ENCODE results near the gene PGLYRP3. TPM values are rescaled to one million over a fixed set of nuclear protein-coding genes. Genes with fewer than 3 reads are reported as not detected.

Gene PGLYRP3
- total RNA-seq, 2 experiments from 2014 or later, result not detected

GRCh38 chr1:153292740-153293479 is 19.8 kb downstream of the PGLYRP3 start:
- Mint-ChIP-seq H3K4me3 (no peak overlapping the region), H3K27me3 (peaks cover 3% of the 10 kb centered on the region), H3K36me3 (ENCODE audit: low read depth) (no peaks in the 10 kb centered on the region), H3K4me1 (peaks cover 37% of the 10 kb centered on the region), H3K27ac (peak overlapping the region; percentile 13), H3K9me3 (no peaks in the 10 kb centered on the region)
- ChIA-PET CTCF (no interaction called here), POLR2A (no interaction called here)
- no peak for DNase-seq

- Mint-ChIP-seq H3K27me3 (peaks cover 3% of the 10 kb centered on the region), H3K4me1 (peaks cover 37% of the 10 kb centered on the region), H3K4me3 (no peak overlapping the region), H3K27ac (no peak overlapping the region), H3K9me3 (no peaks in the 10 kb centered on the region), H3K36me3 (ENCODE audit: low read depth) (no peaks in the 10 kb centered on the region)
- ChIA-PET CTCF (interaction anchor here (0.9 kb wide), 1 partner anchor 11 kb away, joined by 4 read pairs; no protein-coding TSS in a partner anchor), POLR2A (no interaction called here)
- DNase-seq, result no peak
These were observed 20.6 kb downstream of the PGLYRP3 start for GRCh38 chr1:153292185-153292584.

GRCh38 chr1:153291514-153291913 is 21.2 kb downstream of the PGLYRP3 start:
- Mint-ChIP-seq H3K36me3 (ENCODE audit: low read depth) (no peaks in the 10 kb centered on the region), H3K4me3 (no peak overlapping the region), H3K27me3 (peaks cover 3% of the 10 kb centered on the region), H3K9me3 (no peaks in the 10 kb centered on the region), H3K27ac (no peak overlapping the region), H3K4me1 (peaks cover 37% of the 10 kb centered on the region)
- POLR2A ChIA-PET, result no interaction called here
- CTCF ChIA-PET, result interaction anchor here (0.9 to 1.0 kb wide), 2 partner anchors 10 to 11 kb away, joined by 4 to 5 read pairs; no protein-coding TSS in a partner anchor
- DNase-seq, result no peak

- Mint-ChIP-seq H3K36me3 (ENCODE audit: low read depth) (no peaks in the 10 kb centered on the region), H3K27ac (no peak overlapping the region), H3K4me3 (no peak overlapping the region), H3K27me3 (peaks cover 3% of the 10 kb centered on the region), H3K9me3 (no peaks in the 10 kb centered on the region), H3K4me1 (peaks cover 27% of the 10 kb centered on the region)
- ChIA-PET CTCF (interaction anchor here (0.8 to 2.0 kb wide), 10 partner anchors 8 to 260 kb away, joined by 3 to 6 read pairs (median 4); no protein-coding TSS in a partner anchor), POLR2A (no interaction called here)
- peak; percentile 27 for DNase-seq
These were observed 24.0 kb downstream of the PGLYRP3 start for GRCh38 chr1:153288634-153289275.

GRCh38 chr1:153277852-153278251 is 34.9 kb downstream of the PGLYRP3 start:
- H3K27me3 Mint-ChIP-seq, result peaks cover 23% of the 10 kb centered on the region
- POLR2A ChIA-PET, result no interaction called here
- no peaks in the 10 kb centered on the region for H3K4me1 Mint-ChIP-seq
- no peak overlapping the region for H3K27ac Mint-ChIP-seq
- peak; percentile 46 for DNase-seq
- no peaks in the 10 kb centered on the region for H3K9me3 Mint-ChIP-seq
- CTCF ChIA-PET, result no interaction called here
- H3K36me3 Mint-ChIP-seq (ENCODE audit: low read depth), result no peaks in the 10 kb centered on the region
- H3K4me3 Mint-ChIP-seq, result no peak overlapping the region

GRCh38 chr1:153272186-153272585 is 40.6 kb downstream of the PGLYRP3 start:
- Mint-ChIP-seq H3K4me3 (no peak overlapping the region), H3K9me3 (no peaks in the 10 kb centered on the region), H3K36me3 (ENCODE audit: low read depth) (no peaks in the 10 kb centered on the region), H3K27ac (no peak overlapping the region), H3K27me3 (peaks cover 30% of the 10 kb centered on the region), H3K4me1 (no peaks in the 10 kb centered on the region)
- POLR2A ChIA-PET, result no interaction called here
- no peak for DNase-seq
- CTCF ChIA-PET, result no interaction called here

- Mint-ChIP-seq H3K27ac (no peak overlapping the region), H3K4me1 (no peaks in the 10 kb centered on the region), H3K27me3 (peaks cover 33% of the 10 kb centered on the region), H3K9me3 (no peaks in the 10 kb centered on the region), H3K4me3 (no peak overlapping the region), H3K36me3 (ENCODE audit: low read depth) (no peaks in the 10 kb centered on the region)
- ChIA-PET POLR2A (no interaction called here), CTCF (no interaction called here)
- no peak for DNase-seq
These were observed 41.0 kb downstream of the PGLYRP3 start for GRCh38 chr1:153271711-153272110.

GRCh38 chr1:153265457-153265856 is 47.3 kb downstream of the PGLYRP3 start:
- no peak overlapping the region for H3K27ac Mint-ChIP-seq
- no peaks in the 10 kb centered on the region for H3K36me3 Mint-ChIP-seq (ENCODE audit: low read depth)
- no peaks in the 10 kb centered on the region for H3K9me3 Mint-ChIP-seq
- ChIA-PET POLR2A (no interaction called here), CTCF (no interaction called here)
- H3K4me3 Mint-ChIP-seq, result no peak overlapping the region
- peaks cover 18% of the 10 kb centered on the region for H3K4me1 Mint-ChIP-seq
- H3K27me3 Mint-ChIP-seq, result peaks cover 77% of the 10 kb centered on the region
- DNase-seq, result no peak

- Mint-ChIP-seq H3K27ac (no peak overlapping the region), H3K9me3 (no peaks in the 10 kb centered on the region), H3K4me3 (no peak overlapping the region), H3K27me3 (peaks cover 76% of the 10 kb centered on the region), H3K36me3 (ENCODE audit: low read depth) (no peaks in the 10 kb centered on the region), H3K4me1 (peaks cover 22% of the 10 kb centered on the region)
- CTCF ChIA-PET, result no interaction called here
- POLR2A ChIA-PET, result no interaction called here
- DNase-seq, result no peak
These were observed 50.1 kb downstream of the PGLYRP3 start for GRCh38 chr1:153262462-153263157.

- H3K4me1 Mint-ChIP-seq, result peaks cover 22% of the 10 kb centered on the region
- no peak overlapping the region for H3K27ac Mint-ChIP-seq
- H3K27me3 Mint-ChIP-seq, result peaks cover 72% of the 10 kb centered on the region
- no peaks in the 10 kb centered on the region for H3K9me3 Mint-ChIP-seq
- H3K4me3 Mint-ChIP-seq, result peak overlapping the region; percentile 6
- ChIA-PET CTCF (no interaction called here), POLR2A (no interaction called here)
- DNase-seq, result no peak
- H3K36me3 Mint-ChIP-seq (ENCODE audit: low read depth), result no peaks in the 10 kb centered on the region
These were observed 50.7 kb downstream of the PGLYRP3 start for GRCh38 chr1:153262070-153262366.

GRCh38 chr1:153261281-153262069 is 51.3 kb downstream of the PGLYRP3 start:
- Mint-ChIP-seq H3K9me3 (no peaks in the 10 kb centered on the region), H3K4me3 (peak overlapping the region; percentile 6)

GRCh38 chr1:153260585-153261280 is 52.0 kb downstream of the PGLYRP3 start:
- H3K27me3 Mint-ChIP-seq, result peaks cover 61% of the 10 kb centered on the region
- peak overlapping the region; percentile 15 for H3K4me3 Mint-ChIP-seq
- ChIA-PET POLR2A (no interaction called here), CTCF (no interaction called here)
- H3K9me3 Mint-ChIP-seq, result no peaks in the 10 kb centered on the region
- H3K27ac Mint-ChIP-seq, result no peak overlapping the region
- no peaks in the 10 kb centered on the region for H3K36me3 Mint-ChIP-seq (ENCODE audit: low read depth)
- peaks cover 22% of the 10 kb centered on the region for H3K4me1 Mint-ChIP-seq
- no peak for DNase-seq

More at GRCh38 chr1:153261281-153262069, 51.3 kb downstream of the PGLYRP3 start:
- H3K27me3 Mint-ChIP-seq, result peaks cover 67% of the 10 kb centered on the region
- CTCF ChIA-PET, result no interaction called here
- no peak overlapping the region for H3K27ac Mint-ChIP-seq
- H3K4me1 Mint-ChIP-seq, result peaks cover 22% of the 10 kb centered on the region
- POLR2A ChIA-PET, result no interaction called here
- H3K36me3 Mint-ChIP-seq (ENCODE audit: low read depth), result no peaks in the 10 kb centered on the region
- no peak for DNase-seq

- peaks cover 50% of the 10 kb centered on the region for H3K27me3 Mint-ChIP-seq
- H3K36me3 Mint-ChIP-seq (ENCODE audit: low read depth), result no peaks in the 10 kb centered on the region
- ChIA-PET CTCF (no interaction called here), POLR2A (no interaction called here)
- H3K4me3 Mint-ChIP-seq, result peak within 1 kb of the TSS; percentile 15
- no peaks in the 10 kb centered on the region for H3K9me3 Mint-ChIP-seq
- H3K4me1 Mint-ChIP-seq, result peaks cover 22% of the 10 kb centered on the region
- DNase-seq, result no peak
- no peak within 1 kb of the TSS for H3K27ac Mint-ChIP-seq
These were observed 53.4 kb downstream of the PGLYRP3 start, which contains the start of gene LORICRIN for GRCh38 chr1:153259387-153259786. LORICRIN (plus strand) TSS chr1:153259687; CDS start chr1:153260950, 1,263 bp downstream.

Data from activated CD4-positive, alpha-beta memory T cell treated with anti-CD3 and anti-CD28 coated beads, Interleukin-2, amount 10 ng/mL, durations not matched to agents 7 days and 5 days (primary cell).